Psoas muscle (tissue), 8 donors: ENCODE results near the gene RAPGEF4. TPM values are rescaled to one million over a fixed set of nuclear protein-coding genes. Genes with fewer than 3 reads are reported as not detected.
"Not testable (repeated sequence)": the region's sequence is repeated elsewhere in the genome, so short reads cannot be mapped to it uniquely, and the experiment has no call there.

ENCODE experiments used
- ATAC-seq, 4 donors: fragments of 200-7000 bp; cut with Tn5 transposase; one replicate each; pipeline ENCODE4 v1.9.1; 2020; ENCODE audit warnings: moderate library complexity in 3 of 4, mild to moderate bottlenecking in 2 of 4
- DNase-seq, 2 donors: peaks; one replicate each; pipeline ENCODE4 v3.0.0-alpha.2; 2020
- H3K27ac ChIP-seq: fragments of 200-600 bp; one replicate; pipeline ENCODE4 v1.8.0; 2022
- H3K27me3 ChIP-seq, 3 donors: fragments of 200-600 bp in 1 of 3; one replicate each; pipeline versions ENCODE4 v1.6.1 to v1.8.0; 2013 to 2022; ENCODE audit warnings: low read length in 2 of 3, mild to moderate bottlenecking in 2 of 3, moderate library complexity in 1 of 3; ENCODE audit not compliant: insufficient read depth in 3 of 3
- H3K36me3 ChIP-seq, 2 donors: fragments of 200-600 bp in 1 of 2; one replicate each; pipeline versions ENCODE4 v1.6.1 to v1.8.0; 2013 to 2022; ENCODE audit warnings: low read depth in 1 of 2, mild to moderate bottlenecking in 1 of 2, moderate library complexity in 1 of 2; ENCODE audit not compliant: insufficient read depth in 1 of 2
- H3K4me1 ChIP-seq: fragments of 200-600 bp; one replicate; pipeline ENCODE4 v1.8.0; 2022
- H3K4me3 ChIP-seq: fragments of 200-600 bp; one replicate; pipeline ENCODE4 v1.8.0; 2022; ENCODE audit warnings: mild to moderate bottlenecking
- H3K9me3 ChIP-seq: fragments of 200-600 bp; one replicate; pipeline ENCODE4 v1.8.0; 2022
- CTCF ChIP-seq: fragments of 200-600 bp; IDR thresholded peaks from one replicate; pipeline ENCODE4 v1.8.0; 2022; ENCODE audit warnings: antibody characterized with exemption
- WGBS, 3 donors: extraction: QIAGEN DNeasy Blood & Tissue Kit; methylation state at CpG; one replicate each; pipeline versions ENCODE4 v1.1.6 to v1.1.7; 2013; 5-methylcytosine and 5-hydroxymethylcytosine counted together
- intact Hi-C, 2 donors: fragments of 100-400 bp; cut with DNase I; formaldehyde crosslinking; loops; one replicate each; pipeline versions ENCODE4 v1.11.0 to v1.14.2; 2022
- polyA plus RNA-seq, 3 donors: library from polyadenylated mRNA; stranded (reverse); fragments of 200-250 nt; gene quantifications; one replicate each; pipeline ENCODE4 v1.2.3, GENCODE V29; 2013
- total RNA-seq, 4 donors: library from RNA; stranded (reverse); fragmentation: NEBNext Ultra II Directional in 2 of 4; extraction: Animal tissue kit (Norgen Biotek cat#: 25700) in 2 of 4; gene quantifications; one replicate each; pipeline versions ENCODE4 v1.2.1 to v1.2.4, GENCODE V29; 2021 to 2023
- donor health status: healthy with polysubstance abuse.
- donor health status: DM: no; HTN: no; CAD: no; lungs with moderate emphysema.
- donor health status: Bipolar disorder and iron deficiency.
- donor health status: healthy.
- donor health status: DM: yes; HTN: yes; CAD: no.
- donor health status: DM: no; HTN: no; CAD: no.
- donor health status: DM: no; HTN: no; CAD: no.
- donor health status: DM: yes; HTN: yes; CAD: no.

RAPGEF4 gene
- total and polyA plus RNA-seq, 7 donors: 0.61 to 2.0 (median 0.92) TPM

GRCh38 chr2:172783165-172783898 is 47.7 kb downstream of the RAPGEF4 start:
- TF ChIP-seq CTCF: no peak
- Histone ChIP-seq H3K36me3 (no peaks in the 10 kb centered on the region), H3K27me3 (no peaks in the 10 kb centered on the region), H3K4me3 (no peak overlapping the region), H3K27ac (no peak overlapping the region), H3K9me3 (no peaks in the 10 kb centered on the region), H3K4me1 (no peaks in the 10 kb centered on the region)
- 38 to 49% (median 43%) methylated on average over 9 of the region's 9 CpGs for WGBS, 3 donors
- ATAC-seq: no peak
- DNase-seq: no peak
- intact Hi-C loops: no loop called here

GRCh38 chr2:172788871-172789270 is 53.2 kb downstream of the RAPGEF4 start:
- no peaks in the 10 kb centered on the region for H3K27me3 ChIP-seq
- no peak for TF ChIP-seq CTCF
- H3K27ac ChIP-seq: no peak overlapping the region
- no peaks in the 10 kb centered on the region for H3K36me3 ChIP-seq
- no peak for DNase-seq
- no peaks in the 10 kb centered on the region for H3K9me3 ChIP-seq
- intact Hi-C loops: no loop called here
- no peaks in the 10 kb centered on the region for H3K4me1 ChIP-seq
- no peak overlapping the region for H3K4me3 ChIP-seq
- no peak for ATAC-seq

- Histone ChIP-seq H3K27ac (no peak overlapping the region), H3K36me3 (no peaks in the 10 kb centered on the region), H3K9me3 (no peaks in the 10 kb centered on the region), H3K4me1 (no peaks in the 10 kb centered on the region), H3K27me3 (no peaks in the 10 kb centered on the region), H3K4me3 (no peak overlapping the region)
- no peak for TF ChIP-seq CTCF
- ATAC-seq (no peak), DNase-seq (no peak)
- 27 to 46% (median 42%) methylated on average over 4 of the region's 4 CpGs for WGBS, 3 donors
- intact Hi-C loops: no loop called here
These were observed 54.8 kb downstream of the RAPGEF4 start for GRCh38 chr2:172790404-172790803.

GRCh38 chr2:172791953-172792352 is 56.3 kb downstream of the RAPGEF4 start:
- no peak for ATAC-seq
- H3K9me3 ChIP-seq: no peaks in the 10 kb centered on the region
- no peaks in the 10 kb centered on the region for H3K4me1 ChIP-seq
- intact Hi-C loops: no loop called here
- no peaks in the 10 kb centered on the region for H3K36me3 ChIP-seq
- H3K27me3 ChIP-seq: no peaks in the 10 kb centered on the region
- DNase-seq: no peak
- TF ChIP-seq CTCF: no peak
- 67 to 73% (median 72%) methylated on average over 4 of the region's 4 CpGs for WGBS, 3 donors
- no peak overlapping the region for H3K27ac ChIP-seq
- H3K4me3 ChIP-seq: no peak overlapping the region

- ATAC-seq (no peak), DNase-seq (no peak)
- Histone ChIP-seq H3K36me3 (no peaks in the 10 kb centered on the region), H3K27me3 (no peaks in the 10 kb centered on the region), H3K4me3 (no peak overlapping the region), H3K4me1 (no peaks in the 10 kb centered on the region), H3K9me3 (no peaks in the 10 kb centered on the region), H3K27ac (no peak overlapping the region)
- intact Hi-C loops: no loop called here
- TF ChIP-seq CTCF: no peak
These were observed 57.1 kb downstream of the RAPGEF4 start for GRCh38 chr2:172792711-172793110.

- WGBS, 3 donors: 86 to 100% (median 94%) methylated on average over 1 of the region's 1 CpG
- H3K27me3 ChIP-seq, DNase-seq, H3K4me3 ChIP-seq, ATAC-seq, H3K4me1 ChIP-seq, H3K36me3 ChIP-seq, intact Hi-C loops, H3K27ac ChIP-seq, H3K9me3 ChIP-seq: not testable (repeated sequence)
These were observed 67.7 kb downstream of the RAPGEF4 start for GRCh38 chr2:172803308-172803707.
